ENCODE data around the gene MYO3B.
"Not testable (repeated sequence)": the region's sequence is repeated elsewhere in the genome, so short reads cannot be mapped to it uniquely, and the experiment has no call there.

Gene MYO3B

GRCh38 chr2:170344663-170345346 is 166.9 kb downstream of the MYO3B start:
- no peak for DNase-seq

GRCh38 chr2:170345607-170346006 is 167.7 kb downstream of the MYO3B start:
- DNase-seq, result no peak

GRCh38 chr2:170349269-170349668 is 171.3 kb downstream of the MYO3B start:
- not testable (repeated sequence) for DNase-seq

- DNase-seq, result no peak
Observed at GRCh38 chr2:170350929-170351826, 173.2 kb downstream of the MYO3B start.

GRCh38 chr2:170353723-170354122 is 175.8 kb downstream of the MYO3B start:
- no peak for DNase-seq

GRCh38 chr2:170354388-170354787 is 176.4 kb downstream of the MYO3B start:
- DNase-seq, result no peak

- no peak for DNase-seq
Observed at GRCh38 chr2:170354855-170355780, 177.2 kb downstream of the MYO3B start.

GRCh38 chr2:170359466-170359865 is 181.5 kb downstream of the MYO3B start:
- no peak for DNase-seq

GRCh38 chr2:170360546-170361089 is 182.7 kb downstream of the MYO3B start:
- no peak for DNase-seq

- DNase-seq, result peak; percentile 48
Observed at GRCh38 chr2:170361090-170361936, 183.4 kb downstream of the MYO3B start.

- DNase-seq, result no peak
Observed at GRCh38 chr2:170362313-170362870, 184.4 kb downstream of the MYO3B start.

- no peak for DNase-seq
Observed at GRCh38 chr2:170362871-170363631, 185.1 kb downstream of the MYO3B start.

GRCh38 chr2:170365003-170365402 is 187.1 kb downstream of the MYO3B start:
- no peak for DNase-seq

GRCh38 chr2:170365686-170366085 is 187.7 kb downstream of the MYO3B start:
- DNase-seq, result no peak

GRCh38 chr2:170368370-170368769 is 190.4 kb downstream of the MYO3B start:
- no peak for DNase-seq

GRCh38 chr2:170369228-170369627 is 191.3 kb downstream of the MYO3B start:
- no peak for DNase-seq

GRCh38 chr2:170369894-170370293 is 191.9 kb downstream of the MYO3B start:
- DNase-seq, result no peak

GRCh38 chr2:170371231-170371998 is 193.5 kb downstream of the MYO3B start:
- DNase-seq, result no peak

- no peak for DNase-seq
Observed at GRCh38 chr2:170375192-170375591, 197.2 kb downstream of the MYO3B start.
